GM11168 (cell line): ENCODE results near the gene TC2N.
"Not testable (repeated sequence)": the region's sequence is repeated elsewhere in the genome, so short reads cannot be mapped to it uniquely, and the experiment has no call there.

Experiments
- in situ Hi-C: fragments of 300-500 bp; cut with MboI; formaldehyde crosslinking; loops from one replicate; pipeline ENCODE4 v1.12.0; 2022; ENCODE audit warnings: low sequenced_read_pairs; ENCODE audit not compliant: unreplicated experiment

The TC2N gene

DNA sequence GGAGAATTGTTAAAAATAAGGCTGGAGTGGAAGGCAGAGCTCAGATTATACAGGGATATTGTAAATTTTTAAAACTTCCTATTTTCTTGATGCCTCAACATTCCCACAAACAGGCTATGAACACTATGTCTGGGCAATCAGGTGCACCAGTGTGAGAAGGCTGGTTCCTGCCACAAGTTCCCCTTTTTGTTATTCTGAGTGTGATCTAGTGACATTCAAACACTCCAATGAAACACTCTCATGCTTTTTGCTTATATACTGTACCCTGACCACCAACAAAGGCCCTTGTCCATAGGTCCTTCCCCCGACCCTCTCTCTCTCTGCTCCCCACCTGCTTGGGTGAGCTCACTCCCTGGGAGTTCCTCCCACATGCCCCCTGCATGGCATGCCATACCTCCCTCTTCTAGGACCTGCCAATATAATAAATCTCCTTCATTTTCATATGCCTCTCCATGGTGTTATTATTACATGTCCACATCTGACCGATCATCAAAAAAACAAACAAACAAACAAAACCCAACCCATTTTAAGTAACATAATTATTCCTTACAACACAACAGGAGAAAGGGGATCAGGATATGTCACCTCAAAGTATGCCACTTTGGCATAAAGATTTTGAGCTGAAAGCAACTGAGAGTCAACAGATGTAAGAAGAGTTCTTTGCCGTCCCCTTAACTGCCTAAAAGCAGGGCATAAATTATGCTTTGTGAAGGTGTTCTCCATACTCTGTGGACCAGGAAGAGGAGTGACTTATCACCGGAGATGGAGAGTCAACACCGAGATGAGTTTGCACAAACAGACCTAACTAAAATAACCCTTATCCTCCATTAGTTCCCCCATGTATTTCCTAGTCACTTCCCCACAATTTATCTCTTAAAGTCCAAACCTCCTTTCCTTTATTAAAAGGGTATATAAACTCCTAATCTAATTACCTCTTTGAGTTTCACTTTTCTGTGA lies 92.9 kb downstream of the TC2N start:
- in situ Hi-C loops = no loop called here

DNA sequence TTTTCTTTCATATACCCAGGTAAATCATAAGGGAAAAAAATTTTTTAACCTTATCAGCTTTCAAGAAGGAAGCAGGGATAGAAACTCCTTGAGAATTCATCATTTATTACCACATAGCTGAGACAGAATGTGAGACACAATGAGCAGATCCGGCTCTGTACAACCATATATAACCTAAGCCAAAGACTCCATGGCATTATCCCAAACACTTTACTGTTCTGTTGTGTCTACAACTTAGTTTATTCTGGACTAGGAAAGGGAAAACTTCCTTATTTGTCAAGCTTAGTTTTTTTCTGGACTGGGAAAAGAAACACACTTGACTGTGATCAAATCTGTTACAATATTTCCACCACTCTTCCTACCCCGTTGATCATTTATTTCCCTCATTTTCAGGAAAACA lies 97.2 kb downstream of the TC2N start:
- in situ Hi-C loops = no loop called here

DNA sequence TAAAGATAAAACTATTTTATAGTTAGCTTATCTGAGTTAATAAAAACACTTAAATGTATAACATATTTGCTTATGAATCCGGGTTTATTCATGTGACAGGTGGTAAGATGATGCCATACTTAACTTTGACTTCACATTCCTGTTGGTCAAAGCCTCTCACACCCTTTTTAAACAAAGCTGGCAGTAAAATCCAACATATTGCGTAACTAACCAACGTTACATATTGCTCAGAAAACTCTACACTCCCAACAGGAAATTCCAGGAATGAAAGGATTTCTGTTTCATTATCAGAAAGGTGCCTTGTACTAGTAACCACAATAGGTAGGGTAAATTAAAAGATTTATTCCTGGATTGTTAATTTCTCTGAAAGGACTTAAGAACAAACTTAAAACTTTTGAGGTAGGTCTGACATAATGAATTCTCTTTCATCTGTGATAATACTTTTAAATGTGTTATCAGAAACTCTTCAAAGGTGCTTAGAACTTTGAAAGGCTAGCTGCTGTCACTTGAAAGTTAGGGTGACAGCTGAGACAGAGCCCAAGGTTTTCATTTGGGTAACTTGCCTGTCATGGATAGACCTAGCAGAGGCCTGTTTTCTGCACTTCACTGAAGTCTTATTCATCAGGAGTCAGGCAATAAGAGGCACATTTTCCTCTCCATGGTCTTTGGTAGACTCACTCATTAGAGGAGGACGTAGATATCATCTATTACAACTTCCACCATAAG lies 111.6 kb downstream of the TC2N start:
- in situ Hi-C loops = no loop called here

DNA sequence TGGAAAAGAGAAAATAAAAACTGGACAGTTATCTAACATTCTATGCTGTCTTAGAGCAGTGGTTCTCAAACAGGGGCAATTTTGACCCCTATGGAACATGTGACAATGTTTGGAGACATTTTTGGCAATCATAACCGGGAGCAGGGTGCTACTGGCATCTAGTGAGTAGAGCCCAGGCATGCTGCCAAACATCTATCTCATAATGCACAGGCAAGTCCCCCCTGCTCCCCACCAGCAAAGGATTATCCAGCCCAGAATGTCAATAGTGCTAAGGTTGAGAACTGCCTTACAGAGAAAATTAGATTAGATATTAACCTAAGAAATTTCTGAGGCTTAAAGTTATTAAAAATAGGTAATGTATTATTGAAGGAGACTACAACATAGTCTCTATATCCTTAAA lies 112.5 kb downstream of the TC2N start:
- in situ Hi-C loops = no loop called here

DNA sequence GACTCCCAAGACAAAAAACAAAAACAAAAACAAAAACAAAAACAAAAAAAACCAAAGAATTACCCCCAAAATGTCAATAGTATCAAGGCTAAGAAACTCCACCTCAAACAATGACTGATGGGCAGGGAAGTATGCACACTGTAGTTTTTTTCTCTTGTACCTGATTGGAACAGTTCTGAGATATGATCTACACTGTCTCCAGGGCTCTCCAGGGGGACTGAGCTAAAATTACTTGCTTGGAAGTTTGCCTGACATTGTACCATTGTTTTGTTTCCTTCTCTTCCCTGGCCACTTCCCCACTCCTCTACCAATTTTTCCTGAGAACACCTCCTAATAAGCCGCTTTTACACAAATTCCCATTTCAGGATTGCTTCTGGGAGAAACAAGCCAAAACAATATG lies 113.2 kb downstream of the TC2N start:
- in situ Hi-C loops = no loop called here

DNA sequence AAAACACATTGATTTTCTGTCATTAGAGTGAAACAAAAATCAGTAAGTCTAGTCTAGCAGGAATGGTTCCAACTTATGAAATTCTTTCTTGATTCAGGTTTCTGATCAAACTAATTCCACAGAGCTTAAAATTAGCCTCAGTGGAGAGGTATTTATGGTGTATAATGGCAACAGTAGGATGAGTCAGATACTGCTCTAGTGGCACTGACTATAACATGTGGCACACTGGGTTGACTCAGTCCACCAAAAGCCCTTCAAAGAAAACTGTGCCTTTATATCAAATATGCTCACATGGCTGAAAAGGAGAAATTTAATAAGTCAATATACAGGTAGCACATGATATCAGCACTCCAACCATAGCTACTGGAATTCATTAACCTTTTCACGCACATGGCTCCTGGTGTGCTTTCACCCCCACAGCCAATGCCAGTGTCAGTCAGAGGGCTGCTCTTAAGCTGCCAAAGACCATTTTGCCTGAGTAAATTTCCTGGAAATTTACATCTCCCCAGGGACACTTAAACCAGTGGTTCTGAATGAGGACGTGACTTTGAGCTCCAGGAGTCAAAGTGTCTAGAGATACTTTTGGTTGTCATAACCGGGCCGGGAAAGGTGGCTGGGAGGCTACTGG lies 113.7 kb downstream of the TC2N start:
- in situ Hi-C loops = no loop called here

DNA sequence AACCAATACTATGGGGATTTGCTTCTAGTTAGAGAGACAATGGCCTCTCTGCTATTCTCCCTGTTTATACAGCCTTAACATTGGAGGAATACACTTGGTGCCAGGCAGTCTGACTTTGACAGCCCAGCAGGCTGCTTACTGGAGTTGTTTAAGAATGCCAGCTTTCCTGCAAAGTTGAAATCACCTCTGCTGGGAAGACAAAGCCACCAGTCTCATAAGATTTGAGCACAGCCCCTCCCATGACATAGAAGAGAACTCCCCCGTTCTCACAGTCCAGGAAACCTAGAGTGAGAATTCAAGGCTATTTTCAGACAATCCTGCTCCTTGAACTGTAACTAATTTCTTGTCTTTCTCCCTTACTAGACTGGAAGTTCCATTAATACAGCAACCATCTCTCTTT lies 114.4 kb downstream of the TC2N start:
- in situ Hi-C loops = no loop called here

DNA sequence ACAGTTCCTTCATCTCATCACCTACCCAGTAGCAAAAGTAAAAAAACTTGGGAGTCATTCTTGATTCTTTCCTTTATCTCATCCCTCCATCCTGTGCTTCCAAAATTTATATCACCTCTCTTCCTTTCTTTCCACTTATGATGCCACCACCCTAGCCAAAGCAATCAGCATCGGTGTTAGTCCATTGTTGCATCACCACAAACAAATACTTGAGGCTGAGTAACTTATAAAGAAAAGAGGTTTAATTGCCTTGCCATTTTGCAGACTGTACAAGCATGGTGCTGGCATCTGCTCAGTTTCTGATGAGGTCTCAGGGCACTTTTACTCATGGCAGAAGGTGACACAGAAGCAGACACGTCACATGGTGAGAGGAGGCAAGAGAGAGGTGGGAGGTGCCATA lies 115.6 kb downstream of the TC2N start:
- in situ Hi-C loops = no loop called here

DNA sequence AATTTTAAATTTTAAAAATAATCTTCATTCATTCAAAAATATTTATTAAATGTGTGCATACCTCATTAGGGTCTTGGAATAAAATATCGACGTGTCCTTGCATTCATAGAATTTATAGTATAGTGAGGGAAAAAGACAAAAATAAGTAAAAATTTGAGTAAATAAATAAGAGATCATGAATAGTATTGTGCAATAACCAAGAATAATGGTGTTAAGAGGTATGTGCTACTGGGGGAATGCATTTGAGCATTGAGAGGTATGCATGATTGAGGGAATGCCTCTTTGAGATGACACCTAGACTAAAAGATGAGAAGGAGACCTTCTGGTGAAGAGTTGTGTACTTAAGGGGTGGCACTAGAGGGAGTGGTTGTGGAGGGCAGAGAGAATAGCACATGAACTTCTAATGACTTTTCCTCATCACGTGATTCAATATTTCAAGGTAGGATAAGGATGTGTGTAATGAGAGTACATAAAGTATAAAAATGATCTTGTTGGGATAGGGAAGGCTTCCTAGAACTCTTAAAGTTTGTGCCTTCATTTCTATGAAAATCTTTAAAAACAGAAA lies 116.6 kb downstream of the TC2N start:
- in situ Hi-C loops = no loop called here

DNA sequence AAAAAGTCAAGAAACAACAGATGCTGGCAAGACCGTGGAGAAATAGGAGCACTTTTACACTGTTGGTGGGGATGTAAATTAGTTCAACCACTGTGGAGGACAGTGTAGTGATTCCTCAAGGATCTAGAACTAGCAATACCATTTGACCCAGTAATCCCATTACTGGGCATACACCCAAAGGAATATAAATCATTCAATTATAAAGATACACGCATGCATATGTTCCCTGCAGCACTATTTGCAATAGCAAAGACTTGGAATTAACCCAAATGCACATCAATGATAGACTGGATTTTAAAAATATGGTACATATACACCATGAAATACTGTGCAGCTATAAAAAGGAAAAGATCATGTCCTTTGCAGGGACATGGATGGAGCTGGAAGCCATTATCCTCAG lies 117.5 kb downstream of the TC2N start:
- in situ Hi-C loops = no loop called here

DNA sequence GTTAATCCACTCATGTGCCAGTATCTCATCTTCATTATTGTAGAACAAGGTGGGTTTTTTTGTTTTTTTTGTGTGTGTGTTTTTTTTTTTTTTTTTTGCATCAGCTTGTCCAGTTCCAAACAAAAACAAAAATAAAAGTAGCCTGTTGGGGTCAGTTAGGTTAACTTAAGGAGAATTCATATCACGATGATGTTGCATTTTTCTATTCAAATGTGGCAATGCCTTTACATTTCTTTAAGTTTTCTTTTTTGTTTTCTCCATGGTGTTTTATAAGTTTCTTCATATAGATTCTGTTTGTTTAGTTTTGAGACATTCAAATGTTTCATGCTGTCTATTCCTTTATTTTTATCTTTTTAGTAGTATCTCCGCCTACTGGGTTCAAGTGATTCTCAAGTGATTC lies 119.3 kb downstream of the TC2N start:
- in situ Hi-C loops = no loop called here

DNA sequence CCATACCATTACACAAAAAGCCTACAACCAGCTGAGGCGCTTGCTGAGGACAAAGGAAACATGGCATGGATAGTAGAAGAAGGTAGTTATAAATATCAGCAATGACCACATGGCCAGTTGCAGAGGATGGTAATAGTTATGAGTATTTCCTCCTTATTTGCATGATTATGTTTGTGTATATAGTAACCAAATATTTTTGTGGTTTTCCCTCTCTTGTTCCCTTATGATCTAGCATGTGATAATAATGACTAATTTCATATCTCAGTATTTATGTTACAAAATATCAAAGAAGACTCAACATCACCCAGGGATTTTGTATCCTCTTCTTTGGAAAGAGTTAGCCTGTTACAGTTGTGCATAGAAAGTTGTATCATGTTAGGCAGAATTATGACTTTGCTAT lies 122.0 kb downstream of the TC2N start:
- in situ Hi-C loops = no loop called here

DNA sequence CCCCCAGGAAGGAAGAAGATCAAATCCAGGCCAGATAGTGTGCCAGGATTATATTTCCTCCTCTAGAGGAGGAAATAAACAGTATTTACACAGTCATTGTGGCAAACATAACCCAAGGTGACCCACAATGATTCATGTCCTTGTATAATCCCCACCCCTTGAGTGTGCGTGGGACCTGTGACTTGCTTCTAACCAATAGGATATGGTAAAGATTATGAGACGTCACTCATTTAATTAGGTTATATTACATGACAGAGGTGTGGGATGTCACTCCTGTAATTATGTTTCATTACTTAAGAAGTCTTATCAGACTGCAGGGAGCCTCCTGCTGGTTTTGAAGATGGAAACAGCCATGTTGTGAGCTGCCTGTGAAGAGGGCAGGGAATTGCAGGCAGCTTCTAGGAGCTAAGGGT lies 123.3 kb downstream of the TC2N start:
- in situ Hi-C loops = no loop called here

DNA sequence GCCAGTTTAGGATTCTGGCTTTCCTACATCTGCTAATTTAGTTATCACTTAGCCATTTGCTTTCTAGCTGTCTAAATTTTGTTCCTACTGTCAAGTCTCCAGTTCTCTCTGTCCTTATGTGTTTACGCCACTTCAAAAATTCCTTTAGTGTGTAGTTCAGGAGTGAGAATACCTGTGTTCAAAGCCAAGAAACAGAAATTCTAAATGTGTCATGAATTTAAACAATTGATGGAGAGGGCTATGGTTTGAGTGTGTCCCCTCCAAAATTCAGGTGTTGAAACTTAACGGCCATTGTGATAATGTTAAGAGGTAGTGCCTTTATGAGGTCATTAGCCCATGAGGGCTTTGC lies 124.1 kb downstream of the TC2N start:
- in situ Hi-C loops = no loop called here

DNA sequence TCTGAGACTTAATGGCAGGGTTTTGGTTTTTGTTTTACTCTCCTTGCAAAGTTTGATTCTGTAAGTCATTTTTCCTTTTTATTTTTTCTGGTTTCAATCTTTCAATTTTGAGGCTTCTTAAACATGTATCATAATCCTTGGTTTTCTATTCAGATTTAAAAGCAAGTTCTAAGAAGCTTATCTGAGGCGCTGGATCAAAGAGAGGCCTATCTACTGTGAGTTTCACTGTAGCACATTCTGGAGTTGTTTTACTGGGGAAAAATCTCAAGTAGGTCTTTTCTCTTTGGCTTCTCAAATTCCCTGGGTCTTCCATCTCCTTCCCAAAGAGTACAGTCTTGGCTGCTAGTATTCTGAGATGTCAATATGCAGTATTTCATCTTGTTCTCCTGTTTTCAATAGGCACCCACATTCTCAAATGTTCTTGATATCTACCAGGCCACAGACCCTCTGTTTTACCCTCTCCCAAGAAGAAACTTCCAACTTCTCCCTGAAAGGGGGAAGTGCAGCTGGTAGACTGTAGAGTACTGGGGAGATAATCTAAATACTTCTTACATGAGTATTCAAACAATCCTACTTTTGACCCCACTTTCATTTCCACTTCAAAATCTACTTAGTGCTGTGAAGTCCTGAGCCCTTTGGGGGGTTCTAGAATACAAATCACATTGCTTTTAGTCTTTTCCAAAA lies 124.6 kb downstream of the TC2N start:
- in situ Hi-C loops = no loop called here

DNA sequence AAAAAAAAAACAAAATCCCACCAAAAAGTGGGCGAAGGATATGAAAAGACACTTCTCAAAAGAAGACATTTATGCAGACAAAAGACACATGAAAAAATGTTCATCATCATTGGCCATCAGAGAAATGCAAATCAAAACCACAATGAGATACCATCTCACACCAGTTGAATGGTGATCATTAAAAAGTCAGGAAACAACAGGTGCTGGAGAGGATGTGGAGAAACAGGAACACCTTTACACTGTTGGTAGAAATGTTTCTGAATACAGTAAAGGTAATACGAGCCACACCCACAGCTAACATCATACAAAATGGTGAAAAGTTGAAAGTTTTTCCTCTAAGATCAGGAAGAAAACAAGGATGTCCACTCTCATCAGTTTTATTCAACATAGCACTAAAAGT lies 127.5 kb downstream of the TC2N start:
- in situ Hi-C loops = not testable (repeated sequence)

DNA sequence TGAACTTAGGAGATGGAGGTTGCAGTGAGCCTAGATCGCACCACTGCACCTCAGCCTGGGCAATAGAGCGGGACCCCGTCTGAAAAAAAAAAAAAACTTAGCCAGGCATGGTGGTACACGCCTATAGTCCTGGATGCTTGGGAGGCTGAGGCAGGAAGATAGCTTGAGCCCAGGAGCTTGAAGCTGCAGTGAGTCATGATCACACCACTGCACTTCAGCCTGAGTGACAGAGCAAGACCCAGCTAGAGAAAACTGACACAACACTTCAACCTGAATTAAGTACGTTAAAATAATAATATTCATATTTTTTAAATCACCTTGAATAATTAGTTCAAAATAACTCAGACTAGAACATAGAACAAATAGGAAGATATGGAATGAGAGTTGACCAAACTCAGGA lies 129.7 kb downstream of the TC2N start:
- in situ Hi-C loops = no loop called here

DNA sequence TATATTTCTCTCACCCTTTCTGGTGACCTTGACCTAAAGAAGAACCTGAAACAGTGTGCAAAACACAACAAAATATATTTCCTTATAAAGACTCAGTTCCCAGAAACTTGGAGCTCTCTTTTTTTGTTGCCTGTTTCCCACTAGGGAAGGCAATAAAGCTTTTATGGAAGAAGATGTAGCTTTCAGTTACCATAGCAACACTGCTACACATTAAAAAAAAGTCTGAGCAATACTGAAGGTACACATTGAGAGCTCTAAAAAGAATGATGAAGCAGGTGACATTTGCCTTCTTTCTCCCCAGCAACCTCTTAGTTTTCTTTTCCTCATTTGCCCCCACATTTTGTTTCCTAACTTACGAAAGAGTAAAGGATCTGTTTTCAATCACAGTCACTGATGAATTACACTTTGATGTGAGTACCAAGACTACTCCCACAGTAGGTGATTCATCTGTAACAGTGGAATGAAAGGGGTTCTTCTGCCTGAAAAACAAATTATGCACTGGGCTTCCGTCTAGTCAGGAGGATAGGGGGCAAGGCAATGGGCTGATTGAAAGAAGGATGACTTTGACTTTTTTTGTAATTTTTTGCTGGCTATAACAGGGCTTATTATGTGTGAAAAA lies 134.4 kb downstream of the TC2N start:
- in situ Hi-C loops = no loop called here

DNA sequence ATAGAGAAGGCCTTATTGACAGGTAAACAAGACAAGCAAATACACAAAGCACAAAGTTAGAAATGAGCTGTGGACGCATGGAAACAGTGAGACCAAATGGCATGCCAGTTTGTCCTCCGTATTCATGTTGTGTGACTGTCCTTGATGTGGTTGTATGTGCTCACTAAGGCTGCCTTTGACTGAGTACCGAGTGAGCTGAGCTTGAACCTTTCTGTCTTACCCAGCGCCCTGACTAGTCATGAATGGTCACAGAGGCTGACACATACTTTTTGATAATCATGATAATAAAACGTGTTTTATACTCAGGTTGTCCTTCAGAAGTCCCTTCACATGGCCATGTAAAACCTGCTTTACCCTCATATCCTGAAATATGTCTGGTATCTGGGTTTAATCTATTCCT lies 134.9 kb downstream of the TC2N start:
- in situ Hi-C loops = no loop called here

DNA sequence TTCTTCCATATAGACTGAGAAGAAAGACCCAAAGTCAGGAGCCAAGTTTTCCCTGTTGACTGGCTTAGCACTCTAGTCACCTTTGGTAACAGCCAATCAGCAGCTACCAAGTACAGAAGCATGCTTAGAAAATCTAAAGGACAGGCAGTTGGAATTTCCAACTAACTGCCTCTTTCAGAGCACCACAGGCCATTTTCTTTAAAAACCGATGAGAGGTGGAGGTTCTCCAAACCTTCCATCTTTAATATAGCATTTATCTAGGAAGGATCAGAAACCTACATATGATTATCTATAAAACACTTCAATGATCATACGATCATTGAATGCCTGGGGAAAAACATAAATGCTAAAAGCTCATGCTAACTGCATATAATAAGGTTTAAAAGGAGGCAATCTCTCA lies 135.3 kb downstream of the TC2N start, which contains the start of gene CATSPERB:
CATSPERB (minus strand) TSS at position 101 of the 400 bp plus-strand sequence. CDS start 2,607 bp downstream, outside the sequence.
- in situ Hi-C loops = no loop called here
